AML-193 (cell line): ENCODE measurements around the gene CELA3A.
"Not testable (repeated sequence)": the region's sequence is repeated elsewhere in the genome, so short reads cannot be mapped to it uniquely, and the experiment has no call there.

Experiments
- DNase-seq, 2 experiments: peaks; one replicate each; lab custom pipeline; 2025; lab: John Stamatoyannopoulos, UW

The CELA3A gene

DNA sequence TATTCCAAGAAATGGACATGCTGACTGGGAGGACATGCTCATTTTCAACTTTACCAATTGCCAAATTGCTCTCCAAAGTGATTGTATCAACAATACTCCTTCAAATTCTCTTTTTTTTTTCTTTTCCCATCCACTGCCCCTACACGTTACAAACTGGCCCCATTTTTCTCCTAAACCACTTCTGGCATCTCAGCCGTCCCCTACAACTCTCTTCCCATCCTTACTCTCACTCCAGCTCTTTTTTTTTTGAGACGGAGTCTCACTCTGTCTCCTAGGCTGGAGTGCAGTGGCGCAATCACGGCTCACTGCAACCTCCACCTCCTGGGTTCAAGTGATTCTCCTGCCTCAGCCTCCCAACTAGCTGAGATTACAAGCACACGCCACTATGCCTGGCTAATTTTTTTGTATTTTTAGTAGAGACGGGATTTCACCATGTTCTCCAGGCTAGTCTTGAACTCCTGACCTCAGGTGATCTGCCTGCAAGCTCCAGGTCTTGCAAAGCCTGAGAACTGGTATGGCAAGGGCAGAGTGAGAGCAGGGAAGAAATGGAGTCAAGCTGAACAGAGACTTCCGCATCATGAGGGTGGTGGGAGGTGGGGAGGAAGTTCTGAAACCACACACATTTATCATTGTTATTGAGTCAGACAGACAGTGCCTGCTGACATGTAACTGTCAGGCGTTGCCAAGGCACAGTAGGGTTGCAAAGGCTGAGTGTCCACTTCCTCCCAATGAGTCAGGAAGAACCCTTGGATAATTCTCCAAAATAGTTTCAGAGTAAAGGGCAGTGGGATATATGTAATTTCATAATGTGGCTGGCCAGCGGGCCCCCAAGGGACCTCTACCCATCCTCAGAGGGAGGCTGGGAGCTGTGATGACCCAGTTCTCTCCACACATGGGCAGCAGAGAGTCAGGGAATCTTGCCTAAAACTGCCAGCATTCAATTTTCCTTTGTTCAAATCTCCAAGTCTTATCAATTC lies 17.4 kb downstream of the CELA3A start:
- DNase-seq = peak; percentile 94 to 96

DNA sequence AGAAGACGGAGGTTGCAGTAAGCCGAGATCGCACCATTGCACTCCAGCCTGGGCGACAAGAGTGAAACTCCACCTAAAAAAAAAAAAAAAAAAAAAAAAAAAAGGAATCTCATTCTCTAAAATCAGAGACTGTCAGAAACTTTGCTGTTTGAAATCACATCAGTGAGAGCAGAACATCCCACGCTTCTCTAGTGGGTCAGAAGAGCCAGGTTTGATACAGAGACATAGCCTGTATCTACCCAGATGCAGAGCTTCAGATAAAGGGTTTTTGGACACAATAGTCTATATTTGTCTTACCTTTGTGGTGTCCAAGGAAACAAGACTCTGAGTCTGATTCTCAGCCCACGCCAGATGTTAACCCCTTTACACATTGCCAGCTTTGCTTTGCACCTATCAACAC lies 19.6 kb downstream of the CELA3A start:
- DNase-seq = no peak

DNA sequence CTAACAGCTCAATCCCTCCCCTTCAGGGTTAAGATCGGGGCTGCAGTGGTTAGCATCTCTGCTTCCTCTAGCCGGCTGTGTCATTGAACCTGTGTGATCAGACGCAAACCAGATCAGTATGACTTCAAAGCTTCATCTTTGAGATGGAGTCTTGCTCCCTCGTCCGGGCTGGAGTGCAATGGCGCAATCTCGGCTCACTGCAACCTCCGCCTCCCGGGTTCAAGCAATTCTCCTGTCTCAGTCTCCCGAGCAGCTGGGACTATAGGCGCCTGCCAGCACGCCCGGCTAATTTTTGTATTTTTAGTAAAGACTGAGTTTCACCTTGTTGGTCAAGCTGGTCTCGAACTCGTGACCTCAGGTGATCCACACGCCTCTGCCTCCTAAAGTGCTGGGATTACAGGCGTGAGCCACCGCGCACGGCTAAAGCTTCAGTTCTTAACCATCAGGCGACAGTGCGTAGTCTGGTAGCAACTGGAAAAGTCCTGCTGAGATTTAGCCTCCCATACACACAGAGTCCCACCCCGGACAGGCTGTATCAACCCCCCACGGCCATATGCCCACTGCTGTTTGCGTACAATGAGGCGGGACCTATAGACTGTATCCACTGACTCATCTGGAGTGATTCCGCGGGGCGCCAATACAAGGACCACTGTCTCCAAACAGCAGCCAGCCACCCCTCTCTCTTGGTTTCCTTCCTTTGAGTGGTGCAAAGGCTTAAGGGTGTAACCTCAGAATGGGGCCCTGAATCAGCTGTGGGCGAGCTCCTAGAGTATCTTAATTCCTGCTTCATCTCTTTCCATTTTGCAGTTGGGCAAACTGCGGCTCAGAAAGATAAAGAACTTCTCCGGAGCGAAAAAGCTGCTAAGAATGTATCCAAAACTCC lies 23.3 kb downstream of the CELA3A start:
- DNase-seq = peak; percentile 48 to 78

DNA sequence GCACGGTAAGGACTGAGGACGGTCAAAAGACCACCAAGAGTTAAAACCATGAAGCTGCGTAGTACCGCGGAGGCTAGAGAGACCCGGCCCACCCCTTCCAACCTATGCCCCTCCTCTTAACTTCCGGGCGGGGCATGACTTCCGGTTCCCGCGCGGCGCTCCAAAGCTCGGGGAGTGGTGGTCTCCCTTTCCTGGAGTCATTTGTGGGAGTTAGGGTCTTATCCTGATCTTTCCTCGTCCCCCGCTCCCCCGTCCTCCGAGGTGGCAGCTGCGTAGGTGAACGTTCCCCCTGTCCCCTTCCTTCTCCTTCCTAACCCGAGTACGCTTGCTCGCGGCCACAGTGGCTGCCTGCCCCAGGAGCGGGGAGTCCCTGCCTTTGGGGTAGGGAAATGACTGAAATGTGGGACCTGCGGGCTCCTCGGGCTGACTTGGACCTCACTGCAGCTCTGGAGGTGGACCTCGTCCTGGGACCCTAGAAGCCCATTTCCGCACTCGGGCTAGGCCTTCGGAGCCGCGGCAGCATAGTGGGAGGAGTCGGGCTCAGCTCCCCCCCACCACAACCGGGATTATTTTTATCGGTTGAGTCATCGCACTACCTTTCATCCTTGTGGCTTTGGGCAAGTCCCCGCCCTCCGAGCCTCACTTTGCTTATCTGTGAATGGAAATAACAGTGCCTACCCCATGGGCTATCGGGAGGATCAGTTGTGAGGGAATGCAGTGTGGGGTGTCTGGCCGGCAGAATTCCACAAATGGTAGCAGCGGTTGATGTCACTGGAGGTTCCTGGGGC lies 24.1 kb downstream of the CELA3A start:
- DNase-seq = peak; percentile 61 to 78

DNA sequence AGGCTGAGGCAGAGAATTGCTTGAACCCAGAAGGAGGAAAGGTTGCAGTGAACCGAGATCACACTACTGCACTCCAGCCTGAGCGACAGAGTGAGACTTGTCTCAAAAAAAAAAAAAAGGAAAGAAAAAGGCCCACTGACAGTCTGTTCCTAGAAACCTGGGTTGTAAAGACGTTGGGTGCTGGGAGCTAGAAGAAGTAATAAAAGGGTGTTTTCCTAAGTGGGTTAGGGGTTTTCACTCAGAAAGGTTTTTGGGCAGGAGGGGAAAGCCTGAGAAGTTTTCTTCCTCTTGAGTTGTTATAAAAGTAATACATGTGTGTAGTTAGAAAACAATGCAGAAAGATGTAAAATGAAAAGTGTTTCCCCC lies 25.4 kb downstream of the CELA3A start:
- DNase-seq = no peak

DNA sequence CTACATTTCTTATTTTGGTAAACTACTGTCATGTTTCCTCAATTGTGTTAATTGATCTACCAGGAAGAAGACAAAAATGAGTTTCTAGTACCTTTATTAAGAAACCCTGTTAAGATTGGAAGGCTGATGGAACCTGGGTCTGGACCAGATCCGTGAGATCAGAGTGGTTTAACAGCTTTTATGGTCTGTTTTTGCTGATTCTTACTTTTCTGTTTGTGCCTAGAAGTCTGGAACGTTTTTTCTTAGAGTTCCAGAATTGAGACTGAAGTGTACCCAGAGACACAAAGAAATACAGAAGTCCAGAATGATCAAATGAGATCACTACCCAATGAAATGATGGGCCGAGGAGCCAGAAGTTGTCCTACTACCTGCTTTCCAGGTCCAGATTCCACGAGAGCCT lies 28.6 kb downstream of the CELA3A start:
- DNase-seq = no peak

DNA sequence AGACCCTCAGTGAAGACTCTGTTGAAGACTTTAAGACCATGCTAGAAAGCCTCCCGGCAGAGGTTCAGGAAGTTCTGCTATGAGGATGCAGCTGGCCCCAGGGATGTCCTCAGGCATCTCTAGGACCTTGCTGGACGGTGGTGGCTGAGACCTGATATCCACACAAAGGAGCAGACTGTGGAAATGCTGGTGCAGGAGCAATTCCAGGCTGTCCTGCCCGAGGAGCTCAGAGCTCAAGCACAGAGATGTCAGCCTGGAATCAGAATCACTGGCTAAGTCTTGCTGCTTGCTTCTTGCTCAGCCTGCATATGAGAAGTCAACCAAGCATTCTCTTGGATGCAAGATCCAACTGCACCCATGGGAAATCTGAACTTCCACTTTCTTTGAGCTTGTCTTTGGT lies 29.0 kb downstream of the CELA3A start:
- DNase-seq = no peak

DNA sequence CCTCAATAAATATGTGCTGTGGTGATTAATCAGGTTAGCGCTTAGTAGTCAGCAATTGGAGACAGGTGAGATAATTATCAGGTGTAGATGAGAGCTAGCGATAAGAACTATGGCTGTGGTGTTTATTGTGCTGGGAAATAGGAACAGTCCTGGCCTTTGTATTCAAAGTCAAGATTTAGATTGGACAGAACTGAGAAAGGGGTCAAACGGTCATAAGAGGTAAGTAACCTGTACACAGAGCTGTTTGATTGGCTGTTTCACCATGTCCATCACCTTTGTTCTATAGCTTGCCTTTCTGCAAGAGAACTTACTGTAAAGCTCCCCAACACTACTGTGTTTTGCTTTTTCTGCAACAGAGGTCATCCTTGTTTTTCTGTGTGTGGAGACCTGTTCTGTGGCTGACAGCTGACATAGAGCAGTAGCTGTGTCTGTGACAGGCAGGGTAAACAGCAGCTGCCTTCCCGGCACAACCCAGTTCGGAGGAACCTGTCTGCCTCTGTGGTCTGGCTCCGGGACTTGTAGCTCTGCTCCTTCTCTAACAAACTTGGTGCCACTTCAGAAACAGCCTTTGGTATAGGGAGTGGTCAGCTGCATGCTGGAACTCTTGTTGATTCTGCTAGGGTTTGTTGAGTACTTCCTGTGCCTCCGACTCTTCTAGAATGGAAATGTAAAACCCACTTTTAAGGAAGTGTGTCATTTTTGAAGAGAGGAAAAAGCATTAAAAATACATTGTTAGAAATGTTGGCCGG lies 29.9 kb downstream of the CELA3A start:
- no peak for DNase-seq

DNA sequence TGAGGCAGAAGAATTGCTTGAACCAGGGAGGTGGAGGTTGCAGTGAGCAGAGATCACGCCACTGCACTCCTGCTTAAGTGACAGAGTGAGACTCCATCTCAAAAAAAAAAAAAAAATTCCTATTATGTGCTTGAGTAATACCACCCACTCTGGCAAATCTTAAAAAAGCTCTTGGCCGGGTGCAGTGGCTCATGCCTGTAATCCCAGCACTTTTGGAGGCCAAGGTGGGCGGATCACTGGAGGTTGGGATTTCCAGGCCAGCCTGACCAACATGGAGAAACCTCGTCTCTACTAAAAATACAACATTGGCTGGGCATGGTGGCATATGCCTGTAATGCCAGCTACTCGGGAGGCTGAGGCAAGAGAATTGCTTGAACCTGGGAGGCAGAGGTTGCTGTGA lies 33.4 kb downstream of the CELA3A start:
- not testable (repeated sequence) for DNase-seq

DNA sequence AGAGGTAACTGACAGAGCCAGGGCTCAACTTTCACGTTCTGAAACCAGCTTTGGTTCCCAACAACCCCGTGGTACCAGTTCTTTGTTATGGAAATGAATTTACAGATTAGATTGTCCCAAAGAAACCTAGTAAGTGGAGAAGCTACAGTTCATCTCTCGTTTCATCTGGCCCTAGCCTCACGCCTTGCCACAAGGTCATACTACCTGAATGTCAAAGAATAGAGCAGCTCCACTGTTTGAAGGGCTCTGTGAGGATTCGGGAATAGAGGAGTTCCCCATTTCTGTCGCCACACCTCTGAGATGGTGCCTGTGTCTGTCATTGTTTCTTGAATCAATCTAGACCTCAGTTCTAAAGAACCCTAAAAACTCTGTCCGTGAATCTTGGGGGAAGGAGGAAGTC lies 36.1 kb downstream of the CELA3A start:
- no peak for DNase-seq

DNA sequence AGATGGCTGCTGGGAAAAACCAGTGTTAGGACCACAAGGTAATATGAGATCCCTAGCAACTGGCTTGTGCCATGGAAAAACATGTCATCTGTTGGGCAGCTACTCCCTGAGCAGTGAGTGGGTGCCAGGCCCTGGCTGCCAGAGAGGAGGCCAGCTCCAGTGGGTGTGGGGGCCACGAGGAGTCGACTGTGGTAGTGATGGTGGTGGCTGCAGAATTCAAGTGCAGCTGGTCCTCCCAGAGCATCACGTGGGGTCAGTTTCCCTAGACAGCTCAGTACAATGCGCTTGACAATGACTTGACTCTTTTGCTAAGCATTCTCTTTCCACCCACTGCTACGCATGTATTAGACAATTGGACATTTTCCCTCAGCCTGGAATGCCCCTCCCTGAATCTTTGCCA lies 36.6 kb downstream of the CELA3A start:
- DNase-seq = no peak

DNA sequence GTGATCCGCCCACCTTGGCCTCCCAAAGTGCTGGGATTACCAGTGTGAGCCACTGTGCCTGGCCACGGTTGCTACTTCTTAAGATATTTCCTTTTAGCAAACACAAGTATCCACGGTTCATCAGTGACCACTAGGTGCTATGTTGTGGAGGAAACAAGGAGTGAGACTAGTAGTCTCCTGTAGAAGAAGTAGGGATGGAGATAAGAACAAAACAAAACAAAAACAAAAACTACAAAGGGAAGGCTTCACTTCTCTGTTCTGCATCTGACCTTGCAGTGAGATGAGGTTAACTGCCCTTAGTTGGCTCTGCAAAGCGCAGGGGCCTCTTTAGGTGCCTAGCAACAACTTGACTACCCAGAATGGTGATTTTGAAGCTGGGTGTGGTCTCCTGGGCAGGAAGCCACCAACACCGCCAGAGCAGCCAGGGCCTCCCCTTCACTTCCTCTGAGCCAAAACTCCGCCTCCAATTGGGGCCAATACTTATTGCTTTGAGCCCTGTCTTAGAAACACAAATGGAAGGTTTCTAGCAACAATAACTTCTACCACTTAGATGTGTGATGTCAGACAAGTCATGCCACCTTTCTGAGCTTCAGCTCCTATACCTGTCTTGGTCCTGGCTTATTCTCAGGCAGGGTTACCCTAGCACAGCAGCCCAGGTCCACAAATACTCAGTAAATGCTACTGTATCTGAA lies 38.3 kb downstream of the CELA3A start:
- peak; percentile 91 to 95 for DNase-seq

DNA sequence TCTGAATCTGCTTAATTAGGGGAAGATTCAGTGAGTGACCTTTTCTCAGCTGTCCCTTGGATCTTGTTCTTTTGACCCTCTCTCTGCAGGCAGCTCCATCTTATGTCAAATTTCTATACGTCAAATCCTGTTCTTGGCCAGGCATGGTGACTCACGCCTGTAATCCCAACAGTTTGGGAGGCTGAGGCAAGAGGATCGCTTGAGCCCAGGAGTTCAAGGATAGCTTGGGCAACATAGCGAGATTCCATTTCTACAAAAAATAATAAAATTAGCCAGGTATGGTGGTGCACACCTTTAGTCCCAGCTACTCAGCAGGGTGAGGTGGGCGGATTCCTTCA lies 38.8 kb downstream of the CELA3A start:
- DNase-seq = no peak

DNA sequence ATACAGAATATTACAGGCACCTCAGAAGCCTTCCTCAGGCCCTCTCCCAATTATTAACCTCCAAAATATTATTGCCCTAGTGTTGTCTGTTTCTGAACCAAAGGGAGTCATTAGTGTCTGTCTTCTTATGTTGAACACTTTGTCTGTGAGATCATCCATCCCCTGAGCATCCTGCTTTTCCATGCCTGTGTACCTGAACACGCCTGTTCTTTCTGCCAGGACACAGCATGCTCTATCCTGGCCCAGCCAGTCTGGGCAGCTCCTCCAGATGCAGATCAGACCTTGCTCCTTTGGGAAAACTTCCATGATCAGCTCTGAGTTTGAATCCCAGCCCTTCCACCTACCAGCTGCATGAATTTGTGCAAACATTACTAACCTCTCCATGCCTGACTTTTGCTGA lies 40.0 kb downstream of the CELA3A start:
- no peak for DNase-seq

DNA sequence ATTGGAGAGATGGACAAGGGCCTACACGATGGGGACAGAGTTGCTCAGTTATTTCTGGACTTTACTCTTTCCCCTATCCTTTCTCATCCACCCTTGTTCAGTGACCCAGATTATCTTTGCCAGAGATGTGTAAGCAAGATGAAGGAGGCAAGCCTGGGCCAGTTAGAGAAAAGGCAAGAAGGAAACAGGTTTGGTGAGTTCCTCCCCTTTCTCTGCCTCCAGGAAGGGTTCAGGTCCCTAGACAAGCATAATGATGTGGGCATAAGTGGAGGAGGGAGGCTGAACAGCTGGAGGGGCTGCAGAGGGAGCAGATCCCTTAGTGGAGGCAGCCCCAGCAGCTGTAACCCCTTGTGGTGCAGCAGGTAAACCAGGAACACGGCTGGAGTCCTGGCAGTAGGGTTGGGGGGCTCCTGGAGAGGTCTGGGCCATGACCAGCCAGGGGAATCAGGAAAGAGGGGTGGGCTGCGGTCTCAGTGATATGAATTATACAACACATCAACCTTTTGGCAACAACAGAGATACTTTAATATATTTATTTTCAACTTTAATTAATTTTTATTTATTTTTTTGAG lies 41.8 kb downstream of the CELA3A start:
- DNase-seq = no peak

DNA sequence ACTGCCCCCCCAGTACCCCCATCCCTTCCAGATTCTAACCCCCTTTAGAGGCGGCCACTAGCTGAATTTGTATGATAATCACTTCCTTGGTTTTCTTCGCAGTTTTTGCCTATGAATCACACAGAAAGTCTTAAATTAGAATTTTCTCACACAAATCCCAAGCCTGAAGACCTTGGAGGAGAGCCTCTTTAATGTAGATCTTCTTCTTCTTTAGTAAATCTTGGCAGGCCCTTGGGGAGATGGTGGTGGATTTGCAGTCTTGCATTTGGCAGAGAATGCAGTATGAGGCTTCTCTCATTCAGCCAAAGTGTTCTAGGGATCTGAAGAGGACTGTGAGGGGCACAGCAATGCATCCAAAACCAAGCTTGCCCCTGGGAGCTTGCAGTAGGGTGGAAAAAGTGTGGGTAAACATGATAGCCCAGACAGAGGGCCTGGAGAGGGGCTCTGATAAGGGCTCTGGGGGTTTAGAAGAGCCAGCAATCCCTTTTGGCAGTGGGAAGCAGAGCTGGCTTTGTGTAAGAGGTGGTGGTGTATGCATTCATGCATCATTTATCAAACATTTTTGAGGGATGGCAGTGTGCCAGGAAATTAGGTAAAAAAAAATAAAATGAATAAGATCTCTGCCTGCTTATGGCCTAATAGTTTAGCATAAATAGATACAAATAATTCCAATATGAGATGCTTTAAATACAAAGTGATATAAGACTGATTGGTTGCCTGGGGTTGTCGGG lies 43.4 kb downstream of the CELA3A start:
- no peak for DNase-seq

DNA sequence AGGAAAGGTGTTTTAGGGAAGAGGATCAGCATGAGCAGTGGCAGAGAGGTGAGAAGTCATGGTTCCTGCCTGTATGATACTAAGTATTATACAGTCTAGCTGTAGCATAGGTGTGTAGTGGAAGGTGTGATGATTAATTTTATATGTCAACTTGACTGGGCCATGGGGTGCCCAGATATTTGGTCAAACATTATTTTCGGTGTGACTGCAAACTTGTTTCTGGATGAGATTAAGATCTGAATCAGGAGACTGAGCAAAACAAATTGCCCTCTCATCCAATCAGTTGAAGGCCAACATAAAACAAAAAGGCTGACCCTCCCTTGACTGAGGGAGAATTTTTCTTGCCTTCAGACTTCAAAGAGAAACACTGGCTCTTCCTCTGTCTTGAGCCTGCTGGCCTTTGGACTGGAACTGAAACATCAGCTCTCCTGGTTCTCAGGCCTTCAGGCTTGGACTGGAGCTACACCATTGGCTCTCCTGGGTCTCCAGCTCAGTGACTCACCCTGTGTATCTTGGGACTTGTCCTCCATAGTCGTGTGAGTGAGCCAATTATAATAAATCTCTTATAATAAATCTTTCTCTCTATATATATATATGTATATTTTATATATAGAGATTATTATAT lies 44.3 kb downstream of the CELA3A start:
- no peak for DNase-seq

DNA sequence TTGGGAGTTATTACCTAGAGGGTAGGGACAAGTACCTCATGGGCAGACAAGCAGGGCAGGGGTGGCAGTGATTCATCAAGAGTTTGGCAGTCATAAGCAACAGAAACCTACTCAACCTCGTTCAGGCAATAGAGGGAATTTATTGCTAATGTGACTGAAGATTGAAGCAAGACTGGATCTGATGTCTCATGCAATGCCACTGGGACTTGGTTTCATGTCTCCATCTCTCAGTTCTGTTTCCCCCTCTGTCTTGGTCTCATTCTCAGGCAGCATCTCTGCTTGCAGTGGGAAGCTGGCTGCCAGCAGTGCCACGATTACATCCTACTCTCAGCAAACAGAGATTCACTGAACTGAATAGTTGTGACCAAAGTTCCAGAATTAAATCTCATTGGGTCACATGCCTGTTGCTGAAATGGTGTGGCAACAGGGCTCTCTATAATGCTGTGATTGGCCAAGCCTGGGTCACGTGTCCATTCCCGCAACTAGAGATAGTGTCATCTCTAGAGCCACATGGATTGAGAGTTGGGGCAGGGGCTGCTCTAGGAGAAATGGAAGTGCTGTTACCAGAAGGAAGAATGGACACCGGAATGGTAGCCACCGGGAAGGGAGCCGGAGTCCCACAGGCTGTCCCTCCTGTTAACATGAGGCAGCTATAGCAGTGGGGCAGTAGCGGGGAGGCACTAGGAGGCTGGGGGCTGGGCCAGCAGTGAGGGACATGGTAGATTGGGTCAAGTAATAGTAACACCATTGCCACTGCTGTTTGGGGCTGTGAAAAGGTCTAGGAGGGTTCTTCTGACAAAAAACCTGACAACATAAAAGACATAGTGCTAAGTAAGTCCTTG lies 47.1 kb downstream of the CELA3A start:
- no peak for DNase-seq

DNA sequence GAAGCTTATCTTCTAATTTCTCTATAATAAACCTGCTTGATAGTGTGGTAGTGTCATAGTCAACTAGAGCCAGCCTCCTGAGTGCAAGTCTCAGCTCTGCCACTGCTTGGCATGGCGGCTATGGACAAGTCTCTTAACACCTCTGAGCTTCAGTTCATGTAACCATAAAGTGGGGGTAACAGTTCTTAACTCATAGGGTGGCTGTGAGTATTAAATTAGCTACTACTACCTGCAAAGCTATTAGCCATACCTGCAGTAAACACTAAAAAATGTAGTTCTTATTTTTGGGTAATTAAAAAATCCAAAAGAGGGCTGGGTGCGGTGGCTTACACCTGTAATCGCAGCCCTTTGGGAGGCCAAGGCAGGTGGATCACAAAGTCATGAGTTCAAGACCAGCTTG lies 48.9 kb downstream of the CELA3A start:
- no peak for DNase-seq
